Esophagus squamous epithelium (tissue), 5 donors: Measurements from ENCODE around the gene LRCOL1. TPM values are rescaled to one million over a fixed set of nuclear protein-coding genes. Genes with fewer than 3 reads are reported as not detected.

Experiments
- DNase-seq: peaks from one replicate; lab custom pipeline; 2025; lab: John Stamatoyannopoulos, UW
- H3K27ac ChIP-seq, 4 donors: fragments of 200-600 bp; sonication (generic); one replicate each; pipeline ENCODE4 v1.5.1; 2016 to 2019; ENCODE audit warnings: mild to moderate bottlenecking in 1 of 4
- H3K27me3 ChIP-seq, 4 donors: fragments of 200-600 bp; sonication (generic); 1 replicate in 3 of 4; 2 replicates in 1 of 4; pipeline versions ENCODE4 v1.5.1 to v1.6.0; 2017 to 2021; ENCODE audit warnings: antibody characterized with exemption in 1 of 4
- H3K36me3 ChIP-seq, 3 donors: fragments of 200-600 bp; sonication (generic); one replicate each; pipeline ENCODE4 v1.5.1; 2016 to 2019
- H3K4me1 ChIP-seq, 3 donors: fragments of 200-600 bp; sonication (generic); one replicate each; pipeline ENCODE4 v1.5.1; 2017 to 2019
- H3K4me3 ChIP-seq, 4 donors: fragments of 200-600 bp; sonication (generic); 1 replicate in 3 of 4; 2 replicates in 1 of 4; pipeline ENCODE4 v1.5.1; 2016 to 2019; ENCODE audit warnings: mild to moderate bottlenecking in 2 of 4, moderate library complexity in 1 of 4
- H3K9me3 ChIP-seq, 3 donors: fragments of 200-600 bp; sonication (generic); one replicate each; pipeline ENCODE4 v1.5.1; 2016 to 2019
- POLR2A ChIP-seq, 4 donors: fragments of 450-650 bp; IDR thresholded peaks; one replicate each; pipeline ENCODE4 v1.6.1; 2017; ENCODE audit warnings: antibody characterized with exemption in 4 of 4, mild to moderate bottlenecking in 4 of 4, moderate library complexity in 3 of 4
- WGBS, 2 donors: methylation state at CpG; one replicate each; pipeline ENCODE4 v1.1.5; 2018; 5-methylcytosine and 5-hydroxymethylcytosine counted together
- intact Hi-C: fragments of 100-400 bp; cut with DNase I; formaldehyde crosslinking; loops from one replicate; pipeline ENCODE4 v1.15.0; 2022
- total RNA-seq, 4 donors: library from RNA; depleted of rRNA; stranded (reverse); fragments of >200 nt; gene quantifications; one replicate each; pipeline ENCODE4 v1.1.0, GENCODE V29; 2016
- TF ChIP-seq, protein P1 (sequence below), 6 experiments: fragments of 450-650 bp in 4 of 6; fragments of 200-600 bp in 2 of 6; sonication (generic) in 2 of 6; IDR thresholded peaks; one replicate each; pipeline ENCODE4 v1.5.1; 2016 to 2019; ENCODE audit warnings: antibody characterized with exemption in 6 of 6, mild to moderate bottlenecking in 4 of 6, moderate library complexity in 4 of 6
- donor health status: DM: yes; HTN: yes; CAD: no.

Gene LRCOL1
- total RNA-seq, 4 donors from 2014 or later = 1.5 TPM; not detected in 3

DNA sequence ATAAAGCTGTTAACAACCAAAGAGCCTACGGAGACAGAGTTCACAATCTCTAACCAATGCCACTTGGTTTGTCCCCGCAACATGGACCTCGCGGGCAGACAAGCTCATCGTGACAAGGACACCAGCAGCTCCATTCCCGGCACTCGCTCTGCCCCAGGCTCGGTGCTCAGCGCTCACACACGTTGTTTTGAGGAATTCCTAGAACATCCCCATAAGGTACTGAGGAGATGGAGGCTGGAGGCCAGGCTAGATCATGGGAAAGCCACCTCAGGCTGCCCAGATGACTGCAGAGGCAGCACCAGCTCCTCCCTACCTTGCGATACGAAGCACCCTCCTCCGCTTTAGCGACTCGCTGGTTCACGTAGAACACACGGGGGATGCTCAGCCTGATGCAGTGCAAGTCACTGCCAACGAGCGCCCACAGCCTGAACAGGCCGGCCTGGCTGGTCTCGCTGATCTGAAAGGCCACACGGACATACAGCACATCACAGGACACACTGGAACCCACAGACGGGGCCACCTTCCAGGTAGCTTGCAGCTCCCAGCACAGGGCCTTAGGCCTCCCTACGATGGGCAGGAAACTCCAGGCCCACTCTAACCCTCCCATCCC, 38.3 kb upstream of the LRCOL1 start:
- Histone ChIP-seq H3K27ac (no peak overlapping the region), H3K36me3 (peaks cover 2 to 96% (median 13%) of the 10 kb centered on the region in 3 donors)

DNA sequence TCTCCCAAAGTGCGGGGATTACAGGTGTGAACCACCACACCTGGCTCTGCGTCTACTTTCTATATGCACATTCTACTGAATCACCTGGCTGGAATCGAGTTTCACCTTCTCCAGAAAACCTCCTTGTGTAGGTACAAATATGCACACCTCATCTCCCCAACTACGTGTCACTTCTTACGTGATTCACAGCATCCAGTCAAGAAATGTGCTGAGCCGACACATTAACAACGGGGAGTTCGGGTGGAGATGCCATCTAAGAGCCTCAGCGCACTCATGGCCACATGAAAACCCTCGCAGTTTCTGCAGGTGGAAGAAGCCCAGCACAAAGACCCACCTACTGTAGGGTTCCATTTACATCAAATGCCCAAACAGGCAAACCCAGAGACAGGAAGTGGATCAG, 37.5 kb upstream of the LRCOL1 start:
- Histone ChIP-seq H3K36me3 (peaks cover 9 to 96% (median 19%) of the 10 kb centered on the region in 3 donors), H3K4me3 (no peak overlapping the region), H3K9me3 (no peaks in the 10 kb centered on the region), H3K4me1 (no peaks in the 10 kb centered on the region), H3K27ac (no peak overlapping the region), H3K27me3 (no peaks in the 10 kb centered on the region)
- TF ChIP-seq, protein P1, sequence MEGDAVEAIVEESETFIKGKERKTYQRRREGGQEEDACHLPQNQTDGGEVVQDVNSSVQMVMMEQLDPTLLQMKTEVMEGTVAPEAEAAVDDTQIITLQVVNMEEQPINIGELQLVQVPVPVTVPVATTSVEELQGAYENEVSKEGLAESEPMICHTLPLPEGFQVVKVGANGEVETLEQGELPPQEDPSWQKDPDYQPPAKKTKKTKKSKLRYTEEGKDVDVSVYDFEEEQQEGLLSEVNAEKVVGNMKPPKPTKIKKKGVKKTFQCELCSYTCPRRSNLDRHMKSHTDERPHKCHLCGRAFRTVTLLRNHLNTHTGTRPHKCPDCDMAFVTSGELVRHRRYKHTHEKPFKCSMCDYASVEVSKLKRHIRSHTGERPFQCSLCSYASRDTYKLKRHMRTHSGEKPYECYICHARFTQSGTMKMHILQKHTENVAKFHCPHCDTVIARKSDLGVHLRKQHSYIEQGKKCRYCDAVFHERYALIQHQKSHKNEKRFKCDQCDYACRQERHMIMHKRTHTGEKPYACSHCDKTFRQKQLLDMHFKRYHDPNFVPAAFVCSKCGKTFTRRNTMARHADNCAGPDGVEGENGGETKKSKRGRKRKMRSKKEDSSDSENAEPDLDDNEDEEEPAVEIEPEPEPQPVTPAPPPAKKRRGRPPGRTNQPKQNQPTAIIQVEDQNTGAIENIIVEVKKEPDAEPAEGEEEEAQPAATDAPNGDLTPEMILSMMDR (IDR thresholded peaks at IDR 0.05) = no peak
- no peak for TF ChIP-seq POLR2A (IDR thresholded peaks at IDR 0.05)
- no peak for DNase-seq
- WGBS, 2 donors = 90 to 96% methylated on average over 8 to 9 of the region's 10 CpGs
- intact Hi-C loops = no loop called here

More for the DNA sequence above, 38.3 kb upstream of the LRCOL1 start:
- Histone ChIP-seq H3K27me3 (no peaks in the 10 kb centered on the region), H3K4me1 (no peaks in the 10 kb centered on the region), H3K9me3 (no peaks in the 10 kb centered on the region), H3K4me3 (no peak overlapping the region)
- WGBS, 2 donors = 95 to 97% methylated on average over 14 to 23 of the region's 24 CpGs
- DNase-seq = no peak
- intact Hi-C loops = no loop called here
- no peak for TF ChIP-seq POLR2A (IDR thresholded peaks at IDR 0.05)
- TF ChIP-seq, protein P1 (IDR thresholded peaks at IDR 0.05) = no peak

DNA sequence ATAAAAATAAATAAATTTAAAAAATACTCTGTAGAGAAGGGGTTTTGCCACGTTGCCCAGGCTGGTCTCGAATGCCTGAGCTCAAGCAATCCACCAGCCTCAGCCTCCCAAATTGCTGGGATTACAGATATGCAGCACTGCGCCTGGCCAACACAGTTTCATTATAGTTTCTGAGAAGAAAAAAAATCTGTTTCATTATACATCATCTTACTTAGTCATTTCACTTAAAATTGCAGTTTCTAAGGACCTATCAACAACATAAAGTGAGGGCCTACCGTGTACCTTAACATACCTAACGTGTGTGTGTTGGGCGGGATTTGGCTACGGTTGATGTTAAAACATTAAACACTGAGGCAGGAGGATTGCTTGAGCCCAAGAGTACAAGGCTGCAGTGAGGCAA, 36.5 kb upstream of the LRCOL1 start:
- TF ChIP-seq POLR2A (IDR thresholded peaks at IDR 0.05) = no peak
- TF ChIP-seq, protein P1 (IDR thresholded peaks at IDR 0.05) = no peak
- Histone ChIP-seq H3K27me3 (no peaks in the 10 kb centered on the region), H3K27ac (no peak overlapping the region), H3K4me3 (no peak overlapping the region), H3K9me3 (no peaks in the 10 kb centered on the region), H3K36me3 (peaks cover 9 to 96% (median 28%) of the 10 kb centered on the region in 3 donors), H3K4me1 (no peaks in the 10 kb centered on the region)
- 90 to 95% methylated on average over 7 of the region's 7 CpGs for WGBS, 2 donors
- no peak for DNase-seq
- intact Hi-C loops = no loop called here

DNA sequence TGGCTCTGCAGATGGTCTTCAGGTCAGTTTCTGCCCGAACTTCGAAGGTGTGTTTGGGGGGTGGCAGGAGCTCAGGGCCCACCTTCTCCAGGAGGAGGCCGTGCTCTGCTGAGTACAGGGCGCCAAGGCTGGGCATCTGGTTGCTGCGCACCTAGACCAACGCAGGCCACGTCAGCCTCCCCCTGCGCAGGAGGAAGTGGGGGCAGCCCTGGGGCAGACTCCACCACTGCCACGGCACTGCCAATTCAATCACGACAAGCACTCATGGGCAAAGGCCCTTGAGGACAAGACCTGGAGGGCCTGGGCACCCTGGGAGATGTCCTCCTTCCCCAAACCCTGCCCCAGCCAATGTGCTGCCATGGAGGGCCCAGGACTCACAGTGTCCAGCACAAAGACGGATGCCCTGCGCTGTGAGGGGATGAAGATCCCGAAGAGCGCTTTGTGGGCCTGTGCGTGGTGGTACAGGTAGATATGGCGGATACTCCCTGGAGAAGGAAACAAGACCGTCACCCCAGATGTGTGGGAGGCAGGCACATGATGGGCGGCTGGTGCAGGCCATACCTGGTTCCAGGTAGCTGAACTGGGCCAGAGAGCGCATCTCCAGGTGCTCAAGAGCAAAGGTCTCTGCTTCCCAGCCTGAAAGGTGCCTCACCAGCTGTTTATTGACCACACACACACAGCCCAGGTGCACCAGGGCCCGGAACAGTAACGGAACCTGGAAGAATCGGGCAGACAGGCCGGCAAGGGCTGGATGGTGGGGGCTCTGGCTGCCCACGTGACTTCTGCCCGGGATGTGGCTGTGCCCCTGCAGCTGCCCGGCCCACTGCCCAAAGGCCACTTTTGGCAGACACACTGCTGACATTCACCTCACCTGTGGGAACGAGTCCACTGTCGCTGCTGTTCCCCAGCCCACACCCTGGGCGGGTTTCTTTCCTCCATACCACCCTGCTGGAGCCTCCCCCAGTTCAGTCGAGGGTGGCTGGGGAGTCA, 32.8 kb upstream of the LRCOL1 start:
- DNase-seq = no peak
- H3K4me1 ChIP-seq = no peaks in the 10 kb centered on the region
- no peak overlapping the region for H3K27ac ChIP-seq
- intact Hi-C loops = no loop called here
- WGBS, 2 donors = 90% methylated on average over 8 to 9 of the region's 30 CpGs
- no peak for TF ChIP-seq POLR2A (IDR thresholded peaks at IDR 0.05)
- TF ChIP-seq, protein P1 (IDR thresholded peaks at IDR 0.05) = no peak
- H3K36me3 ChIP-seq = peaks cover 9 to 96% (median 22%) of the 10 kb centered on the region in 3 donors
- no peaks in the 10 kb centered on the region for H3K27me3 ChIP-seq
- no peaks in the 10 kb centered on the region for H3K9me3 ChIP-seq
- no peak overlapping the region for H3K4me3 ChIP-seq
